GM19238 (cell line): Measurements from ENCODE around the gene TCP10L.
"Not testable (repeated sequence)": the region's sequence is repeated elsewhere in the genome, so short reads cannot be mapped to it uniquely, and the experiment has no call there.

ENCODE experiments used
- DNase-seq: peaks from one replicate; pipeline ENCODE4 v3.0.0; 2011; ENCODE audit warnings: low spot score; ENCODE audit not compliant: insufficient read length

The TCP10L gene

DNA sequence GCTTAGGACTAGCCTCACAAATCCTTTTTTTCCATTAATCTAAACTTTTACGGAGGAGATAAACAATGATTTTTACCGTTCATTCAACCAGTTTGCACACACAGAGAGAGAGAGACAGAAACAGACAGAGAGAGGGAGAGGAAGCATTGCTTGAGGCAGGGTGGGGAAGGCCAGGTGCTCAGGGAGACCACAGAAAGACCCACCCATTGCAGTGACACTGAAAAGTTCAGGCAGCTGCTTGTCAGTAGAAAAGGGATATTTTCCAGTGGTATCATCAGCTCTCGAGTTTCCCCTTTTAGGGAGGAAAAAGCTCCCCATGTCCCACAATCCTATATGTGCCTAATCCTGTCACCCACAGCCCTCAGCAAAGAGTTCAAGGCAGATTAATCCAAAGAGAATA is 27.2 kb downstream of the TCP10L start:
- no peak for DNase-seq

GRCh38 chr21:32554832-32555638 is 30.3 kb downstream of the TCP10L start:
- no peak for DNase-seq

DNA sequence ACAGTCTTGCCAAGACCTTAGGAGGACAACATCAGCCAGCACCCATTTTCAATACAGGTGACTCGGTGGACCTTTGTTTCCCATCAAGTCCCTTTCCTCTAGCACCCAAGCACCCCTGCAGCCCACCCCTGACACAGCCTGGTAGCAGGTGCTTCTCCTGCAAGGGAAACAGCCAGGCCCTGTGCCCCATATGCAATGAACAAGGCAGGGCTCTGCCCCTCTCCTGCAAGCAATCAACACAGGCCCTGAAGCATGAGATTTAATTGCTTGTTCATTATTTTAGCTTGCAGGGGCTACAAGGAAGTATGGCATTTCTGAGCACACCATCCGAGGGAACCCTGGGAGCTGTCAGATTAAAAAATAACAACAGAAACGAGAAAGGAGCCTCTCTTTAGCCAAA is 35.4 kb downstream of the TCP10L start:
- no peak for DNase-seq

DNA sequence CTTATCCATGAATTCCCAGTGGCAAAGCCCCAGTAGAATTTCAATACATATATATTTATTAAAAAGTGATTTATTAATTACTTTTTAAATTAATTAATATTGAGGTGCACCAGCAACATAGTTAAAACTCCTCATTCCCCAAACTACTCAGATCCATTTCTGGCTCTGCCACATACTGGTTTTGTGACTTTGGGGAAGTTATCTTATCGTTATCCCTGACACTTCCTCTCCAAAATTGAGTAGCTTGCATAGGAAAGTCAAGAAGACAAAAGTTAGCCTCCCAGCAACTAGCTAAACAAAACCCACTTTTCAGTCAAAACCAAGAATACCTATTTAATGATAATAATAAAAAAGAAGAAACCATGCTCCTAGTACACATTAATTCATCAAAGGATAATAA is 35.9 kb downstream of the TCP10L start:
- no peak for DNase-seq

DNA sequence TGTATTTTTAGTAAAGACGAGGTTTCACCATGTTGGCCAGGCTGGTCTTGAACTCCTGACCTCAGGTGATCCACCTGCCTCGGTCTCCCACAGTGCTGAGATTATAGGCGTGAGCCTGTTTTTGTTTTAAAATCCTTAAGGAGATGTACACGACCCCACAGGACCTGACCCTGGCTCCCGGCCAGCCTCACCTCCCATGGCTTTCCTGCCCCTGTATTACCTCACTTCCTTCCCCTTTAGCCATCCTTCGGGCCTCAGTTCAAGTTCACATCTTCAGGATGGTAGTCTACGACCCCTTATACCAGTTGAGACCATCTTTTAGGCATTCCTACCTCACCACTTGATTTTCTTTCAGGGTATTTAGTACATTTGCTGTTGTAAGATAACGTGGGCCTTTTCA is 36.3 kb downstream of the TCP10L start:
- DNase-seq, result no peak

DNA sequence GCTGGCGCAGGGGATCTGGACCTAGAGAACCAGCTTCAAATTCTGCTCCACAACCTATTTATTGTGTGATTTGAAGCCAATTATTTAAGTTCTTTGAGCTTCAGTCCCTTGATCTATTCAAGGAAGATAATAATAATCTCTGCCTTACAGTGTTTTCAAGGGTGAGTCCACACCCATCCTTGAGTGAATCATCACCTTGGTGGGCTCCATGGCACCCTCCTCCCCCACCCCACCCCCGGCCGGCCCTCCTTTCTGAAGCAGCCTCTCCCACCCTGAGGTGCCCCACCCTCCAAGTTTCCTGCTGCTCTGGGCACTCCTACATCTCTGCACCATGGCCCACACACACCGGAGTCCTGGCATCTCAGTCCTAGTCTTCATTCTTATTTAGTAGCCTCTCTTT is 38.3 kb downstream of the TCP10L start:
- DNase-seq, result no peak

DNA sequence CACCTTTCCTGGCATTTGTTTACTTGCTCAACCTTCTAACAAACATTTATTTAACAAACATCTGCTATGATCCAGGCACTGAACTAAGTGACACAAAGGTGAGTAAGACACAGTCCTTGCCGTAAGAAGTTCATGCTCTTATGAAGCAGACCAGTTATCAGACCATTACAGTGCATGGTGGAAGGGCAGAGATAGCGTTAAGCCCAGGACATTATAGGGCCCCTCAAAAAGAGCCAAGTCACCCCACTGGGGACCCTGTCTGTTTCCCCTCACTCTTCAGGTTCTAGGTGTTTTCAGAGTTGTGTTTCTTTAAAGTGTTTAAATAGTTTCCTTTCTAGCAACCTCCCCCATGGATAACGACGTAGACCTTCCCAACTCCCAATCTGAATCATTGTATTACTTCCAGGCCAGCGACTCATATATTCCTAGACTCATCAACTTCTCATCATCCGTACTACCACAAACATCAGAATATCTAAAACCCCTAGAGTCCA is 39.3 kb downstream of the TCP10L start:
- DNase-seq, result no peak

DNA sequence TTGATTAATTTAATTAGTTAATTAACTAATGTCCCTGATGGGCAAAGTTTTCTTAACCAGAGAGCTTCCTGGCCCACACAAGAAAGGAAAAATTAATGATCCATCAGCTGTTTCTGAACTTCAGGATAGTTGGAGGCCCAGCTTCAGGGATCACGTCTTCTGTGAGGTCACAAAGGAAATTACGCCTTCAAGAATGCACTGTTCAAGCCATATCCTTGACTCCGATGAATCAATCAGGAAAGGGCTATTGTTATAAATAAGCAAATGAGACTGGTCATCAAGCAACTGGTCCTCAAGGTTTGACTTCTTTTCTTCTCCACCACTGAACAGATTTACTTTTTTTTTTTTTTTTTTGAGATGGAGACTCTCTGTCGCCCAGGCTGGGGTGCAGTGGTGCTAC is 40.6 kb downstream of the TCP10L start:
- no peak for DNase-seq

- DNase-seq, result no peak
Observed at GRCh38 chr21:32543975-32544374, 41.3 kb downstream of the TCP10L start.

GRCh38 chr21:32543056-32543455 is 42.3 kb downstream of the TCP10L start:
- not testable (repeated sequence) for DNase-seq

GRCh38 chr21:32539378-32539777 is 45.9 kb downstream of the TCP10L start:
- no peak for DNase-seq

GRCh38 chr21:32538147-32538792 is 47.1 kb downstream of the TCP10L start:
- DNase-seq, result no peak

- no peak for DNase-seq
Observed at GRCh38 chr21:32537569-32537881, 47.8 kb downstream of the TCP10L start.

DNA sequence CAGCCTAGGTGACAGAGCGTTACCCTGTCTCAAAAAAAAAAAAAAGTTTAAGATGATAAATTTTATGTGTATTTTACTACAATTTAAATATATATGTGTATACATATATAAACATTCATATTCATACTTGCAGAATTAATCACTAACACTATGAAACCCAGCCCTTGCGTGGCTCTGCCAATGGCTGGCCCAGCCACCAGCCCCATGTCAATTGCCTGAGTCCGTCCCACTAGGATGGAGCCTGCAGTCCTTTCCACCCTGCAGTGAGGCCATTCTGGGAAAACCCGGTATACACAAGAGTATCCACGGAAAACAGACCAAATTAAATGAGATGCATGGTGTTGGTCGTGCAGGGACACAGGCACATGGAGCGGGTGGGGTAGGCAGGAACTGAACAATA is 49.7 kb downstream of the TCP10L start:
- no peak for DNase-seq

DNA sequence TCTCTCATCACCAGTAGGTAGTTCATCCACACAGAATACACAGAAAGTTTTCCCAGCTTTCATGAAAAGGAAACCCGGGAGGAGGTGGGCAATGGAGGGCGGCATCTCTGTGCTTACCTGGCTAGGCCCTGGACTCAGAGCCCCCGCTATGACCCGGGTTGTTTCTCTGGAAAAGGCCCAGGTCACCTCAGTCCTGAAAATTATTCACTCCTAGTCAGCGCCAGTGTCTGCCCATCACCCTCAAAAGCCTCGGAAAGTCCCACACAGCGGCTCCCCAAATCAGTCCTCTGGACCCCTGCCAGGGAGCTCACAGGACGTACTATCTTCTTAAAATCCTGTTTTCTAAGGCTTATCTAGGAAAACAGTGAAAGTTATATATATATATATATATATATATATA is 51.2 kb downstream of the TCP10L start:
- DNase-seq, result no peak

DNA sequence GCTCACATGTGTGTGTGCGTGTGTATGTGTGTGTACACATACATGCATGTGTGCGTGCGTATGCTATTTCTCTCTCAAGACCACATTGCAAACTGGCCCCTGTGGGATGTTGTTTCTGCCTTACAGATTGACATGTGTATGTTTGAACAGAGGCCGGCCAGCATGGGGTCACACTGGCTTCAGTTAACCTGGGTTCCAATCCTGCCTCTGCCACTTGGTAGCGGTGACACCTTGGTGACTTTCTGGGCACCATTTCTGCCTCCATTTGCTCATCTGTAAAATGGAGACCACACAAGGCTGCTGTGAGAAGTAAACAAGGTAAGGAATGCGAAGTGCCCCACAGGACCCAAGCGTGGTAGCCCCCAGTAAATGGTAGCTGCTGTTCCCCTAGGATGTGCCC is 51.7 kb downstream of the TCP10L start:
- DNase-seq, result no peak

- no peak for DNase-seq
Observed at GRCh38 chr21:32533053-32533452, 52.3 kb downstream of the TCP10L start.

GRCh38 chr21:32532636-32533035 is 52.7 kb downstream of the TCP10L start:
- DNase-seq, result no peak

- DNase-seq, result not testable (repeated sequence)
Observed at GRCh38 chr21:32531561-32531960, 53.8 kb downstream of the TCP10L start.

DNA sequence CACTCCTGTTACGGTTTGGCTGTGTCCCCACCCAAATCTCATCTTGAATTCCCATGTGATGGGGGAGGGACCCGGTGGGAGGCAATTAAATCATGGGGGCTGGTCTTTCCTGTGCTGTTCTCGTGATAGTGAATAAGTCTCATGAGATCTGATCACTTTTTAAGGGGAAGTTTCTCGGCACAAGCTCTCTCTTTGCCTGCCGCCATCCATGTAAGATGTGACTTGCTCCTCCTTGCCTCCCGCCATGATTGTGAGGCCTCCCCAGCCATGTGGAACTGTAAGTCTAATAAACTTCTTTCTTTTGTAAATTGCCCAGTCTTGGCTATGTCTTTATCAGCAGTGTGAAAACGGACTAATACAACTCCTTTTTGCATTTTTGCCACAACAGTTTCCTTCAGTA is 54.5 kb downstream of the TCP10L start:
- not testable (repeated sequence) for DNase-seq

- no peak for DNase-seq
Observed at GRCh38 chr21:32529679-32530078, 55.6 kb downstream of the TCP10L start.

- no peak for DNase-seq
Observed at GRCh38 chr21:32525282-32525681, 60.0 kb downstream of the TCP10L start.
